Thyroid gland (tissue), 4 donors: ENCODE measurements around the gene PRKCE.

Experiments used
- CTCF ChIP-seq, 6 experiments: fragments of 200-600 bp in 3 of 6; fragments of 450-650 bp in 3 of 6; sonication (generic) in 3 of 6; IDR thresholded peaks; one replicate each; pipeline ENCODE4 v1.5.1; 2016 to 2019; ENCODE audit warnings: antibody characterized with exemption in 6 of 6, mild to moderate bottlenecking in 2 of 6, inconsistent platforms in 1 of 6, moderate library complexity in 1 of 6
- POLR2A ChIP-seq, 2 donors: fragments of 450-650 bp; IDR thresholded peaks; one replicate each; pipeline ENCODE4 v1.6.1; 2017; ENCODE audit warnings: antibody characterized with exemption in 2 of 2, mild to moderate bottlenecking in 2 of 2, moderate library complexity in 1 of 2

GRCh38 chr2:46188041-46188716 lies 536.7 kb downstream of the PRKCE start:
- TF ChIP-seq CTCF (IDR thresholded peaks at IDR 0.05) (no peak), POLR2A (IDR thresholded peaks at IDR 0.05) (no peak)
